Neutrophil (primary cell): ENCODE data around the gene CTNS.

Experiments
- H3K27ac ChIP-seq: fragments of 200-600 bp; sonication (generic); 2 replicates; pipeline ENCODE4 v1.5.1; 2016; ENCODE audit warnings: mild to moderate bottlenecking, moderate library complexity
- H3K27me3 ChIP-seq: fragments of 200-600 bp; sonication (generic); 2 replicates; pipeline ENCODE4 v1.6.0; 2016; ENCODE audit warnings: mild to moderate bottlenecking
- H3K36me3 ChIP-seq: fragments of 200-600 bp; sonication (generic); 2 replicates; pipeline ENCODE4 v1.5.1; 2017
- H3K4me1 ChIP-seq, 2 experiments: fragments of 200-600 bp in 1 of 2; sonication (generic) in 1 of 2; 1 replicate in 1 of 2; 2 replicates in 1 of 2; pipeline versions ENCODE4 v1.5.1 to v1.6.1; 2013 to 2016; ENCODE audit warnings: low read depth in 1 of 2, low read length in 1 of 2, mild to moderate bottlenecking in 1 of 2, moderate library complexity in 1 of 2; ENCODE audit not compliant: control insufficient read depth in 1 of 2, insufficient read depth in 1 of 2
- H3K4me3 ChIP-seq, 2 experiments: fragments of 200-600 bp in 1 of 2; sonication (generic) in 1 of 2; 1 replicate in 1 of 2; 2 replicates in 1 of 2; pipeline ENCODE4 v1.5.1; 2013 to 2016; ENCODE audit warnings: low read depth in 1 of 2, low read length in 1 of 2, mild to moderate bottlenecking in 1 of 2, moderate library complexity in 1 of 2
- H3K9me3 ChIP-seq: fragments of 200-600 bp; sonication (generic); 2 replicates; pipeline ENCODE4 v1.5.1; 2016
- CTCF ChIP-seq: fragments of 200-600 bp; sonication (generic); IDR thresholded peaks from 2 replicates; pipeline ENCODE4 v1.5.1; 2016; ENCODE audit warnings: antibody characterized with exemption

CTNS gene

GRCh38 chr17:3668279-3669084 is 31.9 kb downstream of the CTNS start, which contains the start of the genes EMC6 and TAX1BP3:
Gene EMC6, plus strand, starts transcription at chr17:3668812. Its CDS starts 335 bp downstream, at chr17:3669147.
Gene TAX1BP3, minus strand, starts transcription at chr17:3668578. Its CDS starts 52 bp downstream, at chr17:3668526.
- peak; percentile 24 for TF ChIP-seq CTCF
- Histone ChIP-seq H3K9me3 (no peaks in the 10 kb centered on the region), H3K4me1 (peaks cover 15 to 21% of the 10 kb centered on the region in 2 experiments), H3K27me3 (no peaks in the 10 kb centered on the region), H3K27ac (peak within 1 kb of the TSS; percentile 77), H3K4me3 (peak within 1 kb of the TSS; percentile 74 to 94), H3K36me3 (peaks cover 6% of the 10 kb centered on the region)

GRCh38 chr17:3669085-3669347 is 32.5 kb downstream of the CTNS start:
- H3K4me3 ChIP-seq, result peak overlapping the region; percentile 74 to 94

GRCh38 chr17:3669548-3669947 is 33.0 kb downstream of the CTNS start:
- Histone ChIP-seq H3K4me1 (peaks cover 15 to 21% of the 10 kb centered on the region in 2 experiments), H3K36me3 (peaks cover 2% of the 10 kb centered on the region), H3K9me3 (no peaks in the 10 kb centered on the region), H3K27me3 (no peaks in the 10 kb centered on the region), H3K4me3 (peak overlapping the region; percentile 74 to 94), H3K27ac (peak overlapping the region; percentile 77)
- TF ChIP-seq CTCF, result no peak

More at GRCh38 chr17:3669085-3669347, 32.5 kb downstream of the CTNS start:
- no peaks in the 10 kb centered on the region for H3K9me3 ChIP-seq
- TF ChIP-seq CTCF, result no peak
- peak overlapping the region; percentile 77 for H3K27ac ChIP-seq
- H3K36me3 ChIP-seq, result peaks cover 6% of the 10 kb centered on the region
- H3K27me3 ChIP-seq, result no peaks in the 10 kb centered on the region
- peaks cover 15 to 21% of the 10 kb centered on the region in 2 experiments for H3K4me1 ChIP-seq

GRCh38 chr17:3672571-3672970 is 36.0 kb downstream of the CTNS start:
- H3K36me3 ChIP-seq, result no peaks in the 10 kb centered on the region
- no peak overlapping the region for H3K4me3 ChIP-seq
- H3K4me1 ChIP-seq, result peaks cover 13 to 18% of the 10 kb centered on the region in 2 experiments
- no peak for TF ChIP-seq CTCF
- H3K27ac ChIP-seq, result no peak overlapping the region
- no peaks in the 10 kb centered on the region for H3K9me3 ChIP-seq
- H3K27me3 ChIP-seq, result no peaks in the 10 kb centered on the region

- H3K4me3 ChIP-seq, result no peak overlapping the region
- no peak for TF ChIP-seq CTCF
- no peaks in the 10 kb centered on the region for H3K9me3 ChIP-seq
Measured at GRCh38 chr17:3675886-3676285, 39.3 kb downstream of the CTNS start.

More at GRCh38 chr17:3675886-3676285, 39.3 kb downstream of the CTNS start:
- H3K36me3 ChIP-seq, result no peaks in the 10 kb centered on the region
- H3K27me3 ChIP-seq, result no peaks in the 10 kb centered on the region
- H3K4me1 ChIP-seq, result no peaks in the 10 kb centered on the region
- H3K27ac ChIP-seq, result no peak overlapping the region
